Measurements from ENCODE around the gene SSTR4. TPM values are rescaled to one million over a fixed set of nuclear protein-coding genes. Genes with fewer than 3 reads are reported as not detected.

Gene SSTR4
- total and polyA plus RNA-seq, 4 donors, result not detected

GRCh38 chr20:23000232-23000947, 34.7 kb upstream of the SSTR4 start:
- WGBS, result 66% methylated on average over 6 of the region's 6 CpGs
- TF ChIP-seq SP1 (IDR thresholded peaks at IDR 0.05) (no peak), TAF1 (conservative IDR thresholded peaks at IDR 0.05) (no peak), FOXA1 (IDR thresholded peaks at IDR 0.05) (no peak)
- TF ChIP-seq, protein P1, sequence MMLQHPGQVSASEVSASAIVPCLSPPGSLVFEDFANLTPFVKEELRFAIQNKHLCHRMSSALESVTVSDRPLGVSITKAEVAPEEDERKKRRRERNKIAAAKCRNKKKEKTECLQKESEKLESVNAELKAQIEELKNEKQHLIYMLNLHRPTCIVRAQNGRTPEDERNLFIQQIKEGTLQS (IDR thresholded peaks at IDR 0.05), result no peak
- Histone ChIP-seq H3K4me3 (ENCODE audit: low read depth in 1 of 3, low read length in 3 of 3) (no peak overlapping the region), H3K4me1 (ENCODE audit: control insufficient read depth in 4 of 4, insufficient read depth in 4 of 4, low read length in 3 of 4) (no peaks in the 10 kb centered on the region), H3K36me3 (ENCODE audit: control insufficient read depth in 4 of 4, insufficient read depth in 3 of 4, low read depth in 1 of 4, low read length in 3 of 4) (no peaks in the 10 kb centered on the region), H3K27ac (ENCODE audit: low read depth in 1 of 2, low read length in 2 of 2) (no peak overlapping the region), H3K27me3 (ENCODE audit: control insufficient read depth in 4 of 4, insufficient read depth in 4 of 4, low read length in 3 of 4) (no peaks in the 10 kb centered on the region), H3K9ac (ENCODE audit: low read depth in 1 of 2, low read length in 2 of 2) (no peak overlapping the region), H3K9me3 (ENCODE audit: control insufficient read depth in 4 of 4, low read length in 3 of 4) (no peaks in the 10 kb centered on the region)
- DNase-seq (ENCODE audit: low spot score), result no peak

- H3K36me3 ChIP-seq (ENCODE audit: control insufficient read depth in 4 of 4, insufficient read depth in 3 of 4, low read depth in 1 of 4, low read length in 3 of 4), result no peaks in the 10 kb centered on the region
- TF ChIP-seq TAF1 (conservative IDR thresholded peaks at IDR 0.05) (no peak), SP1 (IDR thresholded peaks at IDR 0.05) (no peak), FOXA1 (IDR thresholded peaks at IDR 0.05) (no peak), EGR1 (IDR thresholded peaks at IDR 0.05; ENCODE audit: low read depth in 2 of 2) (no peak), REST (IDR thresholded peaks at IDR 0.05) (no peak), RXRA (IDR thresholded peaks at IDR 0.05) (no peak)
- TF ChIP-seq, protein P2, sequence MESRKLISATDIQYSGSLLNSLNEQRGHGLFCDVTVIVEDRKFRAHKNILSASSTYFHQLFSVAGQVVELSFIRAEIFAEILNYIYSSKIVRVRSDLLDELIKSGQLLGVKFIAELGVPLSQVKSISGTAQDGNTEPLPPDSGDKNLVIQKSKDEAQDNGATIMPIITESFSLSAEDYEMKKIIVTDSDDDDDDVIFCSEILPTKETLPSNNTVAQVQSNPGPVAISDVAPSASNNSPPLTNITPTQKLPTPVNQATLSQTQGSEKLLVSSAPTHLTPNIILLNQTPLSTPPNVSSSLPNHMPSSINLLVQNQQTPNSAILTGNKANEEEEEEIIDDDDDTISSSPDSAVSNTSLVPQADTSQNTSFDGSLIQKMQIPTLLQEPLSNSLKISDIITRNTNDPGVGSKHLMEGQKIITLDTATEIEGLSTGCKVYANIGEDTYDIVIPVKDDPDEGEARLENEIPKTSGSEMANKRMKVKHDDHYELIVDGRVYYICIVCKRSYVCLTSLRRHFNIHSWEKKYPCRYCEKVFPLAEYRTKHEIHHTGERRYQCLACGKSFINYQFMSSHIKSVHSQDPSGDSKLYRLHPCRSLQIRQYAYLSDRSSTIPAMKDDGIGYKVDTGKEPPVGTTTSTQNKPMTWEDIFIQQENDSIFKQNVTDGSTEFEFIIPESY (IDR thresholded peaks at IDR 0.05), result no peak
- no peak overlapping the region for H3K27ac ChIP-seq (ENCODE audit: low read depth in 1 of 2, low read length in 2 of 2)
- WGBS, result 82% methylated on average over 6 of the region's 6 CpGs
- H3K27me3 ChIP-seq (ENCODE audit: control insufficient read depth in 4 of 4, insufficient read depth in 4 of 4, low read length in 3 of 4), result no peaks in the 10 kb centered on the region
- H3K4me1 ChIP-seq (ENCODE audit: control insufficient read depth in 4 of 4, insufficient read depth in 4 of 4, low read length in 3 of 4), result no peaks in the 10 kb centered on the region
- no peak overlapping the region for H3K4me3 ChIP-seq (ENCODE audit: low read depth in 1 of 3, low read length in 3 of 3)
- no peak overlapping the region for H3K9ac ChIP-seq (ENCODE audit: low read depth in 1 of 2, low read length in 2 of 2)
- H3K9me3 ChIP-seq (ENCODE audit: control insufficient read depth in 4 of 4, low read length in 3 of 4), result no peaks in the 10 kb centered on the region
- DNase-seq (ENCODE audit: low spot score), result no peak
These were observed 32.8 kb upstream of the SSTR4 start for GRCh38 chr20:23002276-23002675.

DNA sequence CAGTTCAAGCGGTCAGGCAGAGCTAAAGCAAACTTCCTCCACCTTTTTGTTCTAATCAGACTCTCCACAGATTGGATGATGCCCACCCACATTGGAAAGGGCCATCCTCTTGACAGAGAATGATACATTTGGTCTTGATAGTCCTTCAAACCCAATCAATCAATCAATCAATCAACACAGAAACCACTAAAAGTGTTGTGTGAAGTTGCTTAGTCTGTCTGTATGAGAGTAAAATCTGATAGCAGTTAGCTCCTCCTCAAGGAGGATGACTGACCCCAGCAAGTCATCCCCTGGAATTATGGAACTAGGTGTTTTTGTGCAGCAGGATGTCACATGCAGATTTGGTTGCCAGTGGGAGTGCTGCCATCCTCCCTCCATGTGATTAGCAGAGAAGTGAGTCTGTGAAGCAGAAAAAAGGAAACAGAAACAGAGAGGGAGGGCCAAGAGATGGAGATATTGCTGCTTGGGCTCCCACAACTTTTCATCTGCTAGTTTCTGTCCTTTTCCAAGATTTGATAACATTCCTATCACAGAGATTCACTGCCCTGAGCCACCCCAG, 32.0 kb upstream of the SSTR4 start:
- Histone ChIP-seq H3K36me3 (ENCODE audit: control insufficient read depth in 4 of 4, insufficient read depth in 3 of 4, low read depth in 1 of 4, low read length in 3 of 4) (no peaks in the 10 kb centered on the region), H3K4me1 (ENCODE audit: control insufficient read depth in 4 of 4, insufficient read depth in 4 of 4, low read length in 3 of 4) (no peaks in the 10 kb centered on the region), H3K9ac (ENCODE audit: low read depth in 1 of 2, low read length in 2 of 2) (no peak overlapping the region), H3K27ac (ENCODE audit: low read depth in 1 of 2, low read length in 2 of 2) (no peak overlapping the region), H3K27me3 (ENCODE audit: control insufficient read depth in 4 of 4, insufficient read depth in 4 of 4, low read length in 3 of 4) (no peaks in the 10 kb centered on the region), H3K4me3 (ENCODE audit: low read depth in 1 of 3, low read length in 3 of 3) (no peak overlapping the region), H3K9me3 (ENCODE audit: control insufficient read depth in 4 of 4, low read length in 3 of 4) (no peaks in the 10 kb centered on the region)
- DNase-seq (ENCODE audit: low spot score), result no peak
- no peak for TF ChIP-seq SP1 (IDR thresholded peaks at IDR 0.05)
- TF ChIP-seq, protein P1 (IDR thresholded peaks at IDR 0.05), result no peak
- TF ChIP-seq RAD21 (IDR thresholded peaks at IDR 0.05), result no peak
- 69% methylated on average over 1 of the region's 1 CpG for WGBS

Measured in liver (tissue), 9 donors.